Smooth muscle cell (in vitro differentiated cells): ENCODE data around the gene GNA12. TPM values are rescaled to one million over a fixed set of nuclear protein-coding genes. Genes with fewer than 3 reads are reported as not detected.

Experiments used
- DNase-seq: peaks from one replicate; lab custom pipeline; 2025; ENCODE audit not compliant: unreplicated experiment; lab: John Stamatoyannopoulos, UW
- H2AFZ ChIP-seq: fragments of 200-600 bp; sonication (generic); 2 replicates; pipeline ENCODE4 v1.6.0; 2016; ENCODE audit warnings: antibody characterized with exemption, low read depth, mild to moderate bottlenecking
- H3F3A ChIP-seq: fragments of 200-600 bp; sonication (generic); 2 replicates; pipeline ENCODE4 v1.6.0; 2017; ENCODE audit warnings: antibody characterized with exemption, low read depth
- H3K27ac ChIP-seq: fragments of 200-600 bp; sonication (generic); 2 replicates; pipeline ENCODE4 v1.5.1; 2016; ENCODE audit warnings: low read depth, mild to moderate bottlenecking
- H3K27me3 ChIP-seq: fragments of 200-600 bp; sonication (generic); 2 replicates; pipeline ENCODE4 v1.6.1; 2016; ENCODE audit warnings: low read depth, mild to moderate bottlenecking
- H3K36me3 ChIP-seq: fragments of 200-600 bp; sonication (generic); 2 replicates; pipeline ENCODE4 v1.5.1; 2016; ENCODE audit warnings: low read depth
- H3K4me1 ChIP-seq: fragments of 200-600 bp; sonication (generic); 2 replicates; pipeline ENCODE4 v1.5.1; 2016; ENCODE audit warnings: low read depth
- H3K4me2 ChIP-seq: fragments of 200-600 bp; sonication (generic); 2 replicates; pipeline ENCODE4 v1.6.0; 2016; ENCODE audit warnings: mild to moderate bottlenecking
- H3K4me3 ChIP-seq: fragments of 200-600 bp; sonication (generic); 2 replicates; pipeline ENCODE4 v1.5.1; 2016; ENCODE audit warnings: mild to moderate bottlenecking
- H3K79me2 ChIP-seq: fragments of 200-600 bp; sonication (generic); 2 replicates; pipeline ENCODE4 v1.6.0; 2016; ENCODE audit warnings: low read depth, mild to moderate bottlenecking
- H3K9ac ChIP-seq: fragments of 200-600 bp; sonication (generic); 2 replicates; pipeline ENCODE4 v1.6.0; 2016; ENCODE audit warnings: low read depth
- H3K9me3 ChIP-seq: fragments of 200-600 bp; sonication (generic); replicated peaks from 2 replicates; pipeline ENCODE4 v1.5.1; 2016; ENCODE audit warnings: low read depth
- H4K20me1 ChIP-seq: fragments of 200-600 bp; sonication (generic); 2 replicates; pipeline ENCODE4 v1.6.0; 2016; ENCODE audit warnings: low read depth
- WGBS: methylation state at CpG from one replicate; pipeline ENCODE4 v1.1.7; 2016; ENCODE audit warnings: low lambda C conversion rate; 5-methylcytosine and 5-hydroxymethylcytosine counted together
- polyA plus RNA-seq: library from polyadenylated mRNA; unstranded; fragments of >200 nt; fragmentation: Nextera tagmentation; extraction: Ambion mirVana; gene quantifications from 2 replicates; pipeline ENCODE4 v1.2.1, GENCODE V29; 2016
- total RNA-seq: library from RNA; depleted of rRNA; stranded (reverse); fragments of >200 nt; gene quantifications from 2 replicates; pipeline ENCODE4 v1.2.3, GENCODE V29; 2014
- TF ChIP-seq, protein P1 (sequence below): fragments of 200-600 bp; sonication (generic); IDR thresholded peaks from 2 replicates; pipeline ENCODE4 v1.5.1; 2017; ENCODE audit warnings: borderline replicate concordance, mild to moderate bottlenecking, antibody characterized with exemption; ENCODE audit not compliant: insufficient read depth, poor library complexity, severe bottlenecking

GNA12 gene
- total and polyA plus RNA-seq, 2 experiments from 2014 or later = 20.3 to 34.7 TPM

- DNase-seq = no peak
- peak overlapping the region; percentile 86 for H3K4me2 ChIP-seq
- H3F3A ChIP-seq = peaks cover 19% of the 10 kb centered on the region
- H3K4me3 ChIP-seq = no peak overlapping the region
- no peaks in the 10 kb centered on the region for H3K36me3 ChIP-seq
- peaks cover 82% of the 10 kb centered on the region for H3K79me2 ChIP-seq
- WGBS = 77% methylated on average over 6 of the region's 6 CpGs
- peaks cover 77% of the 10 kb centered on the region for H4K20me1 ChIP-seq
- H3K4me1 ChIP-seq = peaks cover 51% of the 10 kb centered on the region
- H3K9ac ChIP-seq = no peak overlapping the region
- H3K27ac ChIP-seq = peak overlapping the region; percentile 90
- no peaks in the 10 kb centered on the region for H3K9me3 ChIP-seq
- TF ChIP-seq, protein P1, sequence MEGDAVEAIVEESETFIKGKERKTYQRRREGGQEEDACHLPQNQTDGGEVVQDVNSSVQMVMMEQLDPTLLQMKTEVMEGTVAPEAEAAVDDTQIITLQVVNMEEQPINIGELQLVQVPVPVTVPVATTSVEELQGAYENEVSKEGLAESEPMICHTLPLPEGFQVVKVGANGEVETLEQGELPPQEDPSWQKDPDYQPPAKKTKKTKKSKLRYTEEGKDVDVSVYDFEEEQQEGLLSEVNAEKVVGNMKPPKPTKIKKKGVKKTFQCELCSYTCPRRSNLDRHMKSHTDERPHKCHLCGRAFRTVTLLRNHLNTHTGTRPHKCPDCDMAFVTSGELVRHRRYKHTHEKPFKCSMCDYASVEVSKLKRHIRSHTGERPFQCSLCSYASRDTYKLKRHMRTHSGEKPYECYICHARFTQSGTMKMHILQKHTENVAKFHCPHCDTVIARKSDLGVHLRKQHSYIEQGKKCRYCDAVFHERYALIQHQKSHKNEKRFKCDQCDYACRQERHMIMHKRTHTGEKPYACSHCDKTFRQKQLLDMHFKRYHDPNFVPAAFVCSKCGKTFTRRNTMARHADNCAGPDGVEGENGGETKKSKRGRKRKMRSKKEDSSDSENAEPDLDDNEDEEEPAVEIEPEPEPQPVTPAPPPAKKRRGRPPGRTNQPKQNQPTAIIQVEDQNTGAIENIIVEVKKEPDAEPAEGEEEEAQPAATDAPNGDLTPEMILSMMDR = no peak
- H2AFZ ChIP-seq = no peak overlapping the region
- H3K27me3 ChIP-seq = no peaks in the 10 kb centered on the region
Measured at GRCh38 chr7:2804227-2804763, 39.8 kb downstream of the GNA12 start.

- WGBS = 80% methylated on average over 4 of the region's 4 CpGs
- H2AFZ ChIP-seq = no peak overlapping the region
- TF ChIP-seq, protein P1 = no peak
- no peaks in the 10 kb centered on the region for H3K36me3 ChIP-seq
- no peaks in the 10 kb centered on the region for H3K9me3 ChIP-seq
- peak overlapping the region; percentile 60 for H3K9ac ChIP-seq
- peaks cover 51% of the 10 kb centered on the region for H3K4me1 ChIP-seq
- H4K20me1 ChIP-seq = peaks cover 77% of the 10 kb centered on the region
- no peak for DNase-seq
- no peak overlapping the region for H3K4me3 ChIP-seq
- H3K27me3 ChIP-seq = no peaks in the 10 kb centered on the region
- peaks cover 82% of the 10 kb centered on the region for H3K79me2 ChIP-seq
- peaks cover 19% of the 10 kb centered on the region for H3F3A ChIP-seq
- peak overlapping the region; percentile 86 for H3K4me2 ChIP-seq
- peak overlapping the region; percentile 90 for H3K27ac ChIP-seq
Measured at GRCh38 chr7:2803755-2804154, 40.4 kb downstream of the GNA12 start.

DNA sequence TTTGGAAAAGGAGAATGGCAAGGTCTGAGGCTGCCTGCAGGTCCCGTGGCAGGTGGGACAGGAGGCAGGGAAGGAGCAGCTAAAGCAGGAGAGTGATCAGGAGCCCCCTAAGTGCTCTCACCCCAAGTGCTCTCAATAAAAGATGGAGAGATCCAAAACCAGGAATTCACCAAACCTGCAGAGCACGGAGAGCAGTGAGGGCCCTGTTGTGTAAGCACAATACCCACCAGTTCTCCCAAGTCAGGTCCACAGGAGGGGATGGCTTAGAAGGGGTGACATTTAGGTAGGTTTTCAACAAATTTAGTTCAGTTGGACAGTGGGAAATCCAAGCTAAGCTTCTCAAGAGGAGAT is 40.8 kb downstream of the GNA12 start:
- H3K4me3 ChIP-seq = peak overlapping the region; percentile 36
- no peaks in the 10 kb centered on the region for H3K27me3 ChIP-seq
- no peaks in the 10 kb centered on the region for H3K36me3 ChIP-seq
- H3F3A ChIP-seq = peaks cover 19% of the 10 kb centered on the region
- H3K79me2 ChIP-seq = peaks cover 82% of the 10 kb centered on the region
- H2AFZ ChIP-seq = no peak overlapping the region
- peak overlapping the region; percentile 90 for H3K27ac ChIP-seq
- peaks cover 51% of the 10 kb centered on the region for H3K4me1 ChIP-seq
- TF ChIP-seq, protein P1 = no peak
- H4K20me1 ChIP-seq = peaks cover 76% of the 10 kb centered on the region
- DNase-seq = no peak
- no peaks in the 10 kb centered on the region for H3K9me3 ChIP-seq
- H3K4me2 ChIP-seq = peak overlapping the region; percentile 86
- 56% methylated on average over 2 of the region's 2 CpGs for WGBS
- peak overlapping the region; percentile 60 for H3K9ac ChIP-seq

DNA sequence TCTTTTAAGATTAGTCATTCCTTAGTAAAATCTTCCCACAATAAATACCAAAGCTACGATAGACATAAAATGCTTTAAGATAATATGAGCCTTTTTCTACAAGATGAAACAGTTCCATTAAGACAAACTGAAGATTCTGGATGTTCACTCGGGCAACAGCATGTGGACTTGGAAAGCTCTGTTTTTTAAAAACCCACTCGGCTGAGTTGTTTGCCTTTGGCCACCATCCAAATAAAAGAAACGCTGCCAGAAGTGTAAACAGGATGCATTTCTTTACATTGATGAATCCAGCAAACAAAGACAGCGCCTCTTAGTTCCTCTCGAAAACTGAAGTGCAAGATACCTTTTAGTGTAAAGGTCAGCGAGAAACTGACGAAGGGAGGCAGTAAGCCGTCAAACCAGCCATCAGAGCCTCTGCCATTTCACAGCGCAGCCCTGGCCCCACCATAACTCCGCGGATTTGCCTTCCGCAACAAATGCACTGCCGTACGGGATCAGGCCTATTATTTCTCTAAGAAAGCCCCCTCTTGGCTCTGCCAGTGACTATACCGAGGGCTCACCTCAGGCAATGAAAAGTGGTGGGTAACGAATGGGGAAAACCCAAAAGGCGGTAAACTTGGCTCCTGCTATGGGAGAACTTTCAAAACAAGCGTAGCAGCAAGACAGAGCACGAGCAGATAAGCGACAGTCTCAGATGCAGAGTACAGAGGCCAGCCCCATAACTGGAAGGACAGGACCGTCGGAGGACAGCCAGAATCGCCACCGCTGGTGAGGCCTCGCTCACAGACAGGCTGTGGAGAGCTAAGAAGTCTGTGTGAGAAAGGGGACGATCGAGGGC is 41.4 kb downstream of the GNA12 start:
- no peaks in the 10 kb centered on the region for H3K9me3 ChIP-seq
- no peak for DNase-seq
- peak overlapping the region; percentile 90 for H3K27ac ChIP-seq
- peaks cover 76% of the 10 kb centered on the region for H4K20me1 ChIP-seq
- TF ChIP-seq, protein P1 = no peak
- H3K9ac ChIP-seq = peak overlapping the region; percentile 60
- WGBS = 19% methylated on average over 28 of the region's 28 CpGs
- H2AFZ ChIP-seq = peak overlapping the region; percentile 26
- no peaks in the 10 kb centered on the region for H3K36me3 ChIP-seq
- H3K4me2 ChIP-seq = peak overlapping the region; percentile 86
- peaks cover 19% of the 10 kb centered on the region for H3F3A ChIP-seq
- H3K79me2 ChIP-seq = peaks cover 82% of the 10 kb centered on the region
- H3K4me3 ChIP-seq = peak overlapping the region; percentile 36
- H3K27me3 ChIP-seq = no peaks in the 10 kb centered on the region
- H3K4me1 ChIP-seq = peaks cover 51% of the 10 kb centered on the region
